Epidermal melanocyte (primary cell): ENCODE results near the gene CAB39L.
"Not testable (repeated sequence)": the region's sequence is repeated elsewhere in the genome, so short reads cannot be mapped to it uniquely, and the experiment has no call there.

ENCODE experiments used
- DNase-seq: peaks from one replicate; pipeline ENCODE4 v3.0.0; 2011; ENCODE audit warnings: low spot score; ENCODE audit not compliant: insufficient read length

The CAB39L gene

GRCh38 chr13:49311816-49312215 is 132.0 kb downstream of the CAB39L start:
- no peak for DNase-seq

GRCh38 chr13:49310251-49310650 is 133.6 kb downstream of the CAB39L start:
- DNase-seq = no peak

GRCh38 chr13:49308921-49309408 is 134.9 kb downstream of the CAB39L start:
- DNase-seq = no peak

- DNase-seq = no peak
Measured at GRCh38 chr13:49308097-49308875, 135.6 kb downstream of the CAB39L start.

GRCh38 chr13:49307365-49307764 is 136.5 kb downstream of the CAB39L start:
- DNase-seq = no peak

- DNase-seq = no peak
Measured at GRCh38 chr13:49305792-49306425, 138.0 kb downstream of the CAB39L start.

- DNase-seq = no peak
Measured at GRCh38 chr13:49304763-49305700, 138.8 kb downstream of the CAB39L start.

GRCh38 chr13:49304356-49304755 is 139.5 kb downstream of the CAB39L start:
- DNase-seq = no peak

- no peak for DNase-seq
Measured at GRCh38 chr13:49303533-49304252, 140.2 kb downstream of the CAB39L start.

GRCh38 chr13:49302817-49303216 is 141.0 kb downstream of the CAB39L start:
- DNase-seq = no peak

- no peak for DNase-seq
Measured at GRCh38 chr13:49302222-49302621, 141.6 kb downstream of the CAB39L start.

GRCh38 chr13:49300739-49301589 is 142.9 kb downstream of the CAB39L start:
- DNase-seq = peak; percentile 48

GRCh38 chr13:49300276-49300675 is 143.6 kb downstream of the CAB39L start:
- no peak for DNase-seq

GRCh38 chr13:49298903-49299605 is 144.8 kb downstream of the CAB39L start:
- peak; percentile 47 for DNase-seq

GRCh38 chr13:49298416-49298815 is 145.4 kb downstream of the CAB39L start:
- DNase-seq = no peak

- no peak for DNase-seq
Measured at GRCh38 chr13:49297338-49297737, 146.5 kb downstream of the CAB39L start.

- DNase-seq = no peak
Measured at GRCh38 chr13:49296659-49297058, 147.2 kb downstream of the CAB39L start.

GRCh38 chr13:49295244-49295643 is 148.6 kb downstream of the CAB39L start:
- DNase-seq = no peak

GRCh38 chr13:49294723-49295122 is 149.1 kb downstream of the CAB39L start:
- DNase-seq = not testable (repeated sequence)
